Natural killer cell (primary cell): ENCODE results near the gene PKP1. TPM values are rescaled to one million over a fixed set of nuclear protein-coding genes. Genes with fewer than 3 reads are reported as not detected.

Experiments
- ATAC-seq, 3 donors: fragments of 150-1000 bp in 2 of 3; fragments of 200-7000 bp in 1 of 3; cut with Tn5 transposase; 1 replicate in 1 of 3; 2 replicates in 2 of 3; pipeline ENCODE4 v1.10.0; 2021; ENCODE audit warnings: mild to moderate bottlenecking in 2 of 3, moderate library complexity in 2 of 3
- DNase-seq, 2 donors: peaks; one replicate each; pipeline versions ENCODE4 v3.0.0 to v3.0.0-alpha.2; 2013 to 2021; ENCODE audit warnings: mixed read lengths in 1 of 2
- H3K27ac ChIP-seq: one replicate; pipeline ENCODE4 v1.5.1; 2013; ENCODE audit warnings: mild to moderate bottlenecking, low read length
- H3K27me3 ChIP-seq: one replicate; pipeline ENCODE4 v1.6.1; 2013; ENCODE audit warnings: low read length; ENCODE audit not compliant: control insufficient read depth, insufficient read depth
- H3K36me3 ChIP-seq: one replicate; pipeline ENCODE4 v1.6.1; 2013; ENCODE audit warnings: low read length; ENCODE audit not compliant: control insufficient read depth, insufficient read depth
- H3K4me1 ChIP-seq: one replicate; pipeline ENCODE4 v1.6.1; 2013; ENCODE audit warnings: low read length; ENCODE audit not compliant: control insufficient read depth, insufficient read depth
- H3K4me3 ChIP-seq: one replicate; pipeline ENCODE4 v1.5.1; 2013; ENCODE audit warnings: low read length
- H3K9me3 ChIP-seq: one replicate; pipeline ENCODE4 v1.6.1; 2013; ENCODE audit warnings: low read length; ENCODE audit not compliant: control insufficient read depth, insufficient read depth
- H3K27ac Mint-ChIP-seq, 2 donors: one replicate each; pipeline ENCODE4 v1.8.0; 2022; ENCODE audit warnings: mild to moderate bottlenecking in 2 of 2, mixed read lengths in 2 of 2, moderate library complexity in 1 of 2
- H3K27me3 Mint-ChIP-seq, 2 donors: one replicate each; pipeline ENCODE4 v1.8.0; 2022; ENCODE audit warnings: low read depth in 2 of 2, mixed read lengths in 2 of 2
- H3K36me3 Mint-ChIP-seq: one replicate; pipeline ENCODE4 v1.8.0; 2022; ENCODE audit warnings: mixed read lengths
- H3K4me1 Mint-ChIP-seq, 2 donors: one replicate each; pipeline ENCODE4 v1.8.0; 2022; ENCODE audit warnings: mixed read lengths in 2 of 2
- H3K4me3 Mint-ChIP-seq: one replicate; pipeline ENCODE4 v1.8.0; 2022; ENCODE audit warnings: mild to moderate bottlenecking, moderate library complexity, mixed read lengths
- H3K9me3 Mint-ChIP-seq, 2 donors: one replicate each; pipeline ENCODE4 v1.8.0; 2022; ENCODE audit warnings: mixed read lengths in 2 of 2
- WGBS: methylation state at CpG from one replicate; pipeline ENCODE4 v1.1.7; 2013; ENCODE audit warnings: missing lambda C conversion rate; ENCODE audit not compliant: insufficient coverage; 5-methylcytosine and 5-hydroxymethylcytosine counted together
- intact Hi-C: fragments of 100-400 bp; cut with micrococcal nuclease; formaldehyde crosslinking; loops from one replicate; pipeline ENCODE4 v1.14.2; 2022
- total RNA-seq, 4 donors: library from RNA; stranded (reverse); fragments of 120-200 nt in 1 of 4; gene quantifications; one replicate each; pipeline versions ENCODE4 v1.2.3 to v1.2.4, GENCODE V29; 2013 to 2022
- TF ChIP-seq, protein P1 (sequence below): fragments of 200-600 bp; IDR thresholded peaks from one replicate; pipeline ENCODE4 v1.8.0; 2022; ENCODE audit warnings: antibody characterized with exemption

PKP1 gene
- total RNA-seq, 3 donors from 2014 or later (not counting 1 experiment from before 2014, with no cell fraction given), result not detected

DNA sequence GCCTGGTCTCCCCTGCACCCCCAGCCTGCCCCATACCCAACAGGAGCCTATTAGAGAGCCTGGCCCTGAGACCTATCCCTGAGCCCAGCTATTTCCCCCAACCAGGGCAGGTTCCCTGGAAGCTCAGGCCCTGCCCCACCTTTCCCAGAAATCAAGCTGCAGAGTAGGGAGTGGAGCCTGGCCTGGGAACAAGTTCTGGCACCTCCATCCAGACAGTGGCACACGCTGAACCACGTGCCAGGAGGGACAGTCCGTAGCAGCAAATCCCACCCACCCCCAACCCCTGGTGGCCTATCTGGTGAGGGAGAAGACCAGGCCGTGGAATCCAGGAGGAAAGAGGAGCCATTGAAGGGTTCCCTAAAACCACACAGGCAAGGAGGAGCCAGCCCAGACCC, 71.6 kb downstream of the PKP1 start:
- WGBS, result 63% methylated on average over 4 of the region's 4 CpGs

DNA sequence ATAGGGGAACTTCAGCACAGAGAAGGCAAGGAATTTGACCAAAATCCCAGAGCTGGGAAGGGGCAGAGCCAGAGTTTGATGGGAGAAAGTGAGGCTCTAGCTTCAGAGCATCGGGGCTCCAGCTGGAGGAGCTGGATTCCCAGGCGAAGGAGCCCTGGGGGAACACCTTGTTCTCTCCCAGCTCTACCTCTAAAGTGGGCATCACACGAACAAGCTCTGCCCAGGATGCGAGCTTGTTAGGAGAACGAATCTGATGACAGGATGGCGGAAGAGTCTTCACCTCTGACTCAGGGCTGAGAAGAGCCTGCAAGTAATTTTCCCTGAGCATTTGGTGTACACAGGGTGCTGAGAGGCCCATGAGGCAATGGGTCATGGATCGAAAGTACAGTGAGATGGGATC, 72.2 kb downstream of the PKP1 start:
- TF ChIP-seq, protein P1, sequence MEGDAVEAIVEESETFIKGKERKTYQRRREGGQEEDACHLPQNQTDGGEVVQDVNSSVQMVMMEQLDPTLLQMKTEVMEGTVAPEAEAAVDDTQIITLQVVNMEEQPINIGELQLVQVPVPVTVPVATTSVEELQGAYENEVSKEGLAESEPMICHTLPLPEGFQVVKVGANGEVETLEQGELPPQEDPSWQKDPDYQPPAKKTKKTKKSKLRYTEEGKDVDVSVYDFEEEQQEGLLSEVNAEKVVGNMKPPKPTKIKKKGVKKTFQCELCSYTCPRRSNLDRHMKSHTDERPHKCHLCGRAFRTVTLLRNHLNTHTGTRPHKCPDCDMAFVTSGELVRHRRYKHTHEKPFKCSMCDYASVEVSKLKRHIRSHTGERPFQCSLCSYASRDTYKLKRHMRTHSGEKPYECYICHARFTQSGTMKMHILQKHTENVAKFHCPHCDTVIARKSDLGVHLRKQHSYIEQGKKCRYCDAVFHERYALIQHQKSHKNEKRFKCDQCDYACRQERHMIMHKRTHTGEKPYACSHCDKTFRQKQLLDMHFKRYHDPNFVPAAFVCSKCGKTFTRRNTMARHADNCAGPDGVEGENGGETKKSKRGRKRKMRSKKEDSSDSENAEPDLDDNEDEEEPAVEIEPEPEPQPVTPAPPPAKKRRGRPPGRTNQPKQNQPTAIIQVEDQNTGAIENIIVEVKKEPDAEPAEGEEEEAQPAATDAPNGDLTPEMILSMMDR, result no peak
- ATAC-seq, result no peak
- no peak overlapping the region for H3K27ac Mint-ChIP-seq

More for the DNA sequence above, 71.6 kb downstream of the PKP1 start:
- Histone ChIP-seq H3K4me3 (no peak overlapping the region), H3K36me3 (no peaks in the 10 kb centered on the region), H3K27me3 (no peaks in the 10 kb centered on the region), H3K27ac (no peak overlapping the region), H3K4me1 (no peaks in the 10 kb centered on the region), H3K9me3 (no peaks in the 10 kb centered on the region)
- Mint-ChIP-seq H3K9me3 (no peaks in the 10 kb centered on the region), H3K4me3 (no peak overlapping the region), H3K27me3 (peaks cover 0 to 19% of the 10 kb centered on the region in 2 donors), H3K36me3 (no peaks in the 10 kb centered on the region), H3K4me1 (no peaks in the 10 kb centered on the region), H3K27ac (no peak overlapping the region)
- no peak for ATAC-seq
- DNase-seq, result no peak
- intact Hi-C loops, result no loop called here
- TF ChIP-seq, protein P1, result no peak

DNA sequence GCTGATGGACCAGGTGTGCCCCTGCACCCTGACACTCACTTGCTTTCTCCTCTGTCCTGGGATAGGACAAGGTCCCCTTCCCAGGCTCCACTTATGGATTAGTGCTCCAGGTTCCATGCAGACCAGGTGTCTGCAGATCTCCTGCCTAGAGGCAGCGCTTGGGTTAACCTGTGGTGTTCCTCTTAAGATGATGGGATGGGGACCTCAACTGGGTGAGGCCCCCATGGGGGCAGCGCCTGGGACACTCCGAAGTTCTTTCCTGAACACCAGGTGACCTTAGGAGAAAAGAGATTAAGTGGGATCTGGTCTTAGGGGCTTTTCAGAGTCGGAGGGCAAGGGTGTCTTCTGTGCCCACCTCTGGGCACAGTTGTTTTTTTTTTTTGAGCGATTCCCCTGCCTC, 72.9 kb downstream of the PKP1 start:
- no peaks in the 10 kb centered on the region for H3K9me3 Mint-ChIP-seq
- H3K4me1 Mint-ChIP-seq, result no peaks in the 10 kb centered on the region
- no peaks in the 10 kb centered on the region for H3K36me3 Mint-ChIP-seq
- intact Hi-C loops, result no loop called here
- no peak overlapping the region for H3K4me3 Mint-ChIP-seq
- 89% methylated on average over 5 of the region's 5 CpGs for WGBS
- ATAC-seq (no peak), DNase-seq (no peak)
- Histone ChIP-seq H3K4me3 (no peak overlapping the region), H3K27ac (no peak overlapping the region), H3K4me1 (no peaks in the 10 kb centered on the region), H3K27me3 (no peaks in the 10 kb centered on the region), H3K36me3 (no peaks in the 10 kb centered on the region), H3K9me3 (no peaks in the 10 kb centered on the region)
- H3K27ac Mint-ChIP-seq, result no peak overlapping the region
- TF ChIP-seq, protein P1, result no peak
- H3K27me3 Mint-ChIP-seq, result peaks cover 0 to 17% of the 10 kb centered on the region in 2 donors

More for the DNA sequence above, 72.2 kb downstream of the PKP1 start:
- Histone ChIP-seq H3K27me3 (no peaks in the 10 kb centered on the region), H3K36me3 (no peaks in the 10 kb centered on the region), H3K4me1 (no peaks in the 10 kb centered on the region), H3K4me3 (no peak overlapping the region), H3K27ac (no peak overlapping the region), H3K9me3 (no peaks in the 10 kb centered on the region)
- Mint-ChIP-seq H3K9me3 (no peaks in the 10 kb centered on the region), H3K4me3 (no peak overlapping the region), H3K36me3 (no peaks in the 10 kb centered on the region), H3K27me3 (peaks cover 0 to 17% of the 10 kb centered on the region in 2 donors), H3K4me1 (no peaks in the 10 kb centered on the region)
- no peak for DNase-seq
- 79% methylated on average over 7 of the region's 7 CpGs for WGBS
- intact Hi-C loops, result no loop called here

DNA sequence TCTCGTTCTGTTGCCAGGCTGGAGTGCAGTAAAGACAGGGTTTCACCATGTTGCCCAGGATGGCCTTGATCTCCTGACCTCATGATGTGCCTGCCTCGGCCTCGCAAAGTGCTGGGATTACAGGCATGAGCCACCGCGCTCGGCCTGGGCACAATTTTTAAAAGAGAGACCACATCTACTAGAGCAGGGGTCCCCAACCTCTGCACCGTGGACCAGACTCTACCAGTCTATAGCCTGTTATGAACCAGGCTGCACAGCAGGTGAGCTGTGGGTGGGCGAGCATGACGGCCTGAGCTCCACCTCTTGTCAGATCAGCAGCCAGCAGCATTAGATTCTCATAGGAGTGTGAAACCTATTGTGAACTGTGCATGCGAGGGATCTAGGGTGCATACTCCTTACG, 73.4 kb downstream of the PKP1 start:
- Histone ChIP-seq H3K4me1 (no peaks in the 10 kb centered on the region), H3K9me3 (no peaks in the 10 kb centered on the region), H3K27me3 (no peaks in the 10 kb centered on the region), H3K27ac (no peak overlapping the region), H3K36me3 (no peaks in the 10 kb centered on the region), H3K4me3 (no peak overlapping the region)
- Mint-ChIP-seq H3K4me3 (no peak overlapping the region), H3K27ac (no peak overlapping the region), H3K9me3 (no peaks in the 10 kb centered on the region), H3K4me1 (no peaks in the 10 kb centered on the region), H3K27me3 (peaks cover 0 to 12% of the 10 kb centered on the region in 2 donors), H3K36me3 (no peaks in the 10 kb centered on the region)
- intact Hi-C loops, result no loop called here
- WGBS, result 86% methylated on average over 11 of the region's 11 CpGs
- TF ChIP-seq, protein P1, result no peak
- no peak for DNase-seq
- no peak for ATAC-seq
